Calu3 (cell line): Measurements from ENCODE around the gene MAD1L1. TPM values are rescaled to one million over a fixed set of nuclear protein-coding genes. Genes with fewer than 3 reads are reported as not detected.
A peak's percentile ranks its signal among the peaks of the same experiment; 100 is the strongest.
"Not testable (repeated sequence)": the region's sequence is repeated elsewhere in the genome, so short reads cannot be mapped to it uniquely, and the experiment has no call there.

Source experiments
- BruUV-seq: library from RNA; stranded (reverse); fragments of 400-500 nt; replicated peaks from 2 replicates; lab custom pipeline; 2021; lab: Mats Ljungman, UMichigan
- CTCF ChIA-PET: fragments of 300-600 bp; sonication (Branson Sonifier 250); formaldehyde crosslinking; loops from one replicate; lab custom pipeline; 2022; ENCODE audit warnings: antibody characterized with exemption; lab: Charles Lee
- DNase-seq: peaks from one replicate; pipeline ENCODE4 v3.0.0; 2022
- H3K27ac Mint-ChIP-seq: one replicate; pipeline ENCODE4 v1.8.0; 2022; ENCODE audit warnings: mixed read lengths; ENCODE audit not compliant: unreplicated experiment
- H3K27me3 Mint-ChIP-seq: one replicate; pipeline ENCODE4 v1.8.0; 2022; ENCODE audit warnings: mixed read lengths; ENCODE audit not compliant: unreplicated experiment
- H3K36me3 Mint-ChIP-seq: one replicate; pipeline ENCODE4 v1.8.0; 2022; ENCODE audit warnings: mild to moderate bottlenecking, moderate library complexity, mixed read lengths; ENCODE audit not compliant: insufficient read depth, unreplicated experiment
- H3K4me1 Mint-ChIP-seq: one replicate; pipeline ENCODE4 v1.8.0; 2022; ENCODE audit warnings: mild to moderate bottlenecking, low read depth, mixed read lengths; ENCODE audit not compliant: unreplicated experiment
- H3K4me3 Mint-ChIP-seq: one replicate; pipeline ENCODE4 v1.8.0; 2022; ENCODE audit warnings: mild to moderate bottlenecking, low read depth, moderate library complexity, mixed read lengths; ENCODE audit not compliant: unreplicated experiment
- H3K9me3 Mint-ChIP-seq: one replicate; pipeline ENCODE4 v1.8.0; 2022; ENCODE audit warnings: low read depth, mixed read lengths; ENCODE audit not compliant: unreplicated experiment
- intact Hi-C: fragments of 100-400 bp; cut with micrococcal nuclease; formaldehyde crosslinking; loops from one replicate; pipeline ENCODE4 v1.10.0; 2022; ENCODE audit not compliant: unreplicated experiment
- total RNA-seq: library from RNA; stranded (reverse); gene quantifications from 2 replicates; pipeline ENCODE4 v1.2.3, GENCODE V29; 2022
- TF ChIP-seq, protein P1 (sequence below): fragments of 200-600 bp; IDR thresholded peaks from one replicate; pipeline ENCODE4 v1.8.0; 2022; ENCODE audit warnings: antibody characterized with exemption; ENCODE audit not compliant: unreplicated experiment

The MAD1L1 gene
- total RNA-seq, 1 experiment from 2014 or later: 86.0 TPM

DNA sequence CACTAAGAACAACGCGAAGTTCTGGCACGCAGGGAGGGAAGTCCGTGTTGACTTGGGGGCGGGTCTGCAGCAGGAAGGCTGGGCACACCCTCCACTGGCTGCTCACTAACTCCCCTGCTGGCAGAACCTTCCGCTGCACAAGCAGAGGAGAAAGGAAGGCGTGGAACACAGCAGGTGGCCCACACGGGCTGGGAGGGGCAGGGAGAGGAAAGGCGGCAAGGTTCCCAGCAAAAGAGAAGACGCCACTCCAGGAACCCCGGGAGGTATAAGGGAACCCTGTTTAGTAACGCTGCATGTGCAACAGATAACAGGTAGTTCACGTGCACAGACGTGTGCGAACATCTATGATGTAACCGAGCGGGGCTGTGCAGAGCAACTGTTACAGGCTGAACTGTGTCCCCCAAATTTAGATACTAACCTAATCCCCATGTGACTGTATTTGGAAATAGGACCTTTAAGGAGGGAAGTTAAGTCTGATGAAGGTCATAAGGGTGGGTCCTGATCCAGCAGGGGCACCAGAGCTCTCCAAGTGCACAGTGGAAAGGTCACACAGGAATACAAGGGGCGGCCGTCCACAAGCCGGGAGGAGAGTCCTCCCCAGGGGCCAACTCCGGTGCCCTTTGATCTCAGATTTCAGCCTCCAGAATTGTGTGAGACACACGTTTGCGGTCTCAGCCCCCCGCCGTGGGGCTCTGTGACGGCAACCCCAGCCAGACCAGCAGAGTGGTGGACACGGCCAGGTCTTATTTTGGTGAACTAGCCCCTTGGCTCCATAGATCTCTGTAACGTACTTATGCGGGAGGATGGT is 357.1 kb downstream of the MAD1L1 start:
- peaks cover 22% of the 10 kb centered on the region for H3K36me3 Mint-ChIP-seq
- intact Hi-C loops, BruUV-seq, H3K27me3 Mint-ChIP-seq, H3K4me3 Mint-ChIP-seq, H3K9me3 Mint-ChIP-seq, H3K27ac Mint-ChIP-seq, H3K4me1 Mint-ChIP-seq: not testable (repeated sequence)
- CTCF ChIA-PET: interaction anchor here (0.6 kb wide), 1 partner anchor 884 kb away, joined by 3 read pairs; no protein-coding TSS in a partner anchor
- TF ChIP-seq, protein P1, sequence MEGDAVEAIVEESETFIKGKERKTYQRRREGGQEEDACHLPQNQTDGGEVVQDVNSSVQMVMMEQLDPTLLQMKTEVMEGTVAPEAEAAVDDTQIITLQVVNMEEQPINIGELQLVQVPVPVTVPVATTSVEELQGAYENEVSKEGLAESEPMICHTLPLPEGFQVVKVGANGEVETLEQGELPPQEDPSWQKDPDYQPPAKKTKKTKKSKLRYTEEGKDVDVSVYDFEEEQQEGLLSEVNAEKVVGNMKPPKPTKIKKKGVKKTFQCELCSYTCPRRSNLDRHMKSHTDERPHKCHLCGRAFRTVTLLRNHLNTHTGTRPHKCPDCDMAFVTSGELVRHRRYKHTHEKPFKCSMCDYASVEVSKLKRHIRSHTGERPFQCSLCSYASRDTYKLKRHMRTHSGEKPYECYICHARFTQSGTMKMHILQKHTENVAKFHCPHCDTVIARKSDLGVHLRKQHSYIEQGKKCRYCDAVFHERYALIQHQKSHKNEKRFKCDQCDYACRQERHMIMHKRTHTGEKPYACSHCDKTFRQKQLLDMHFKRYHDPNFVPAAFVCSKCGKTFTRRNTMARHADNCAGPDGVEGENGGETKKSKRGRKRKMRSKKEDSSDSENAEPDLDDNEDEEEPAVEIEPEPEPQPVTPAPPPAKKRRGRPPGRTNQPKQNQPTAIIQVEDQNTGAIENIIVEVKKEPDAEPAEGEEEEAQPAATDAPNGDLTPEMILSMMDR: peak; percentile 15
- peak; percentile 44 for DNase-seq

DNA sequence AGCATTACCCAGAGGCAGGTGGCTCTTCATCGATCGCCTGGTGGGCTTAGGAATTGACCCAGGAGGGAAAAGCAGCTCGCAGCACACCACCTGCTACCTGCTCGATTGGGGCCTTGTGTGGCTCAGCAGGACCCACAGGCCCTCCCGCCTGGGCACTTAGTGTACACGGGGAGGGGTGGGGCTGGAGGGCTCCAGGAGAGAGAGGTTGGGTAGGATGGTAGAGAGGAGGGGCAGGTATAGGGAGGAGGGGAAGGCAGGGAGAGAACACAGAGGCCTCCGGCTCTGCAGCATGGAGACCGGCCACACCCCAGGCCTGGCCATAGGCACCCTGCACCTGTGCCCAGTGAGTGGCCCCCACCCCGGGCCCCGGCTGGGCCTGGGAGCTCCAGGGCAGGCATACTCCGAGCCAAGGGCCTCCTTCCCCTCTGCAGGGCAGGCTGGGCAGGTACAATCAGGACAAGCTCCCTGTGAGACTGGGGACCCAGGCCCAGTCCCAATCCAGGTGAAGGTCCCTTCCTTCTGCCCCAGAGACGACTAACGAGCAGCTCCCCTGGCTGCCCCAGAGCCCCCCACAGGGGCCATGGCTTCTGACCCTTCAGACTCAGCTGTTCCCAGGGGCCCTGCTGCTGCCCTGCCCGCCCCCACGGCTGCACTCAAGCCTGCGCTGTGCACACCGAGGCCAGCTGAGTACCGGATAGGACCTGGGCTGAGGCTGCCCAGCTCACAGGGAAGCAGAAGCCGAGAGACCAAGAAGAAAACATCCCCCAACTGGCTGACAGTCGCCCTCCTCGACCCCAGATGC is 358.0 kb downstream of the MAD1L1 start:
- CTCF ChIA-PET, H3K4me1 Mint-ChIP-seq, DNase-seq, BruUV-seq, H3K27me3 Mint-ChIP-seq, H3K4me3 Mint-ChIP-seq, H3K9me3 Mint-ChIP-seq, H3K27ac Mint-ChIP-seq, intact Hi-C loops: not testable (repeated sequence)
- peaks cover 22% of the 10 kb centered on the region for H3K36me3 Mint-ChIP-seq

DNA sequence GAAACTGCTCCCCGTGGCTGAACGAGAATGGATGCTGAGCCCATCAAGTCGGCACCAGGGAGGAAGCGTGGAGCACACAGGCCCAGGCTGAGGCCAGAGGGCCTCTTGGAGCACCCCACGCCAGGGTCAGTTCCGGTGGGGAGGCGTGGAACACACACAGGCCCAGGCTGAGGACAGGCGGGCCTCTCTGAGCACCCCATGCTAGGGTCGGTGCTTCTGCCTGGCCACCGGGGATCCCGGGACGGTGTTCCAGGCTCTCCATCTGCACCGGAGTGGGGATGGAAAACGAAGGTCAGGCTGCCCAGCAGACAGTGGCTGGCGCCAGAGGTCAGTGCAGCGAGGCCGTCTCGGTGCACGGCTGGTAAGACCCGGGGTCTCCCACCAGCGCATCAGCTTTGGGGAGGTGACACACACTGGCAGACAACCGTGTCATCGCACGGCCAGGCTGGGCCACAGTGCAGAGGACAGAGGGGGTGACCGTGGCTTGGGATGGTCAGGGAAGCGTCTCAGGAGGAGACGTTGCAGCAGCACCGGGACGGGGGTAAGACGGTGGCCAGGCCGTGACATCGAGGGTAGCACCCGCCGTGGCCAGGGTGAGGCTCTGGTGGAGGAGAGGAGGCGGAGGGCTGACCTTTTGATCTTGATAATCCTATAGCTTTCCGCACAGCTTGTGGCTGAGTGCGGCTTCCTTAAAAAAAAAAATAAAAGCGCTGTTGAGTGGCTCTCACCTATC is 358.7 kb downstream of the MAD1L1 start:
- TF ChIP-seq, protein P1: no peak
- no peaks in the 10 kb centered on the region for H3K4me1 Mint-ChIP-seq
- H3K27me3 Mint-ChIP-seq: no peaks in the 10 kb centered on the region
- CTCF ChIA-PET: no interaction called here
- DNase-seq: no peak
- no peak overlapping the region for H3K4me3 Mint-ChIP-seq
- BruUV-seq: no TSS peak
- peaks cover 3% of the 10 kb centered on the region for H3K9me3 Mint-ChIP-seq
- H3K27ac Mint-ChIP-seq: no peak overlapping the region
- peaks cover 22% of the 10 kb centered on the region for H3K36me3 Mint-ChIP-seq
- intact Hi-C loops: no loop called here

DNA sequence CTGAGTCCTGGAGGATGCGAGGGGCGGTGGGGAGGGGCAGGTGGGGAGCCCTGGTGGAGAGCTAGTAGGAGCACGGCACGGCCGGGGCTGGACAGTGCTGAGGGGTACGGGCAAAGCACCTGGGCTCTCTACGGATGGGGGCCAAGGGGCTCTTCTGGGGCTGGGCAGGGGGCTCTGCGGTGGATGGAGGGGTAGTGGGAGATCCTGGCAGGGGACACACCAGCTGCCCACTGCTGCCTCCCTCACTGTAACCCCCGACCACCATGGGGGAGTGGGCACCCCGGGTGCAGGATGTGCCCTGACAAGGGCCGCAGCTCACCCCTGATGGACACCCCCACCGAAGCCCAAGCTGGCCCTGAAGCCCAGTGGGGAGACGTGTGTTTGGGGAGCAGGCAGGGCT is 359.3 kb downstream of the MAD1L1 start:
- Mint-ChIP-seq H3K36me3 (peaks cover 22% of the 10 kb centered on the region), H3K4me1 (no peaks in the 10 kb centered on the region), H3K9me3 (peaks cover 3% of the 10 kb centered on the region), H3K27ac (no peak overlapping the region), H3K4me3 (no peak overlapping the region), H3K27me3 (no peaks in the 10 kb centered on the region)
- CTCF ChIA-PET: no interaction called here
- TF ChIP-seq, protein P1: no peak
- intact Hi-C loops: no loop called here
- no peak for DNase-seq
- no TSS peak for BruUV-seq
